IPS DF 4.7 (cell line): ENCODE results near the gene ABCB6.

Source experiments
- DNase-seq: peaks from one replicate; pipeline ENCODE4 v3.0.0-alpha.2; 2013; ENCODE audit warnings: low spot score; ENCODE audit errors: extremely low read depth

Gene ABCB6

DNA sequence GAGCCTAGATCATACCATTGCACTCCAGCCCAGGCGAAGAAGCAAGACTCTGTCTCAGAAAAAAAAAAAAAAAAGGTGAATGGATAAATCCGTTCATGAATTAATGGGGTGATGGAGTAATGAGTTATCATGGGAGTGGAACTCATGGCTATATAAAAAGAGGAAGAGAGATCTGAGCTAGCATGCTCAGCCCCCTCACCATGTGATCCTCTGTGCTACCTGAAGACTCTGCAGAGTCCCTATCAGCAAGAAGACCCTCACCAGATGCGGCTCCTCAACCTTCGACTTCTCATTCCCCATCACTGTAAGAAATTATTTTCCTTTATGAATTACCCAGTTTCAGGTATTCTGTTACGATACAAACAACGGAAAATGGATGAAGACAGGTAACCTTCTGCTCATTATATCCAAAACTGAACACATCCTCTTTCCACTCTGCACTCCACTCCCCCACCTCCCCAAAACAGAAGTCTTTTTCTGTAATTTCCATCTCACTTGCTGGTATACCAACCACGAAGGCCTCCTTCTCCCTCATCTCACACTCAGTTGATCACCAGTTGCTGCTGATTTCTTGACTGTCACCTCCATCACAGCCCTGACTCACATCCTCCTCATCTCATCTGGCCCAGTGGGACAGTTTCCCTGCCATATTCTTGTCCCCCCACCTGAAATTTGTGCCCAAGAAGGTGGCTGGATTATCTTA is 31.9 kb downstream of the ABCB6 start:
- no peak for DNase-seq

DNA sequence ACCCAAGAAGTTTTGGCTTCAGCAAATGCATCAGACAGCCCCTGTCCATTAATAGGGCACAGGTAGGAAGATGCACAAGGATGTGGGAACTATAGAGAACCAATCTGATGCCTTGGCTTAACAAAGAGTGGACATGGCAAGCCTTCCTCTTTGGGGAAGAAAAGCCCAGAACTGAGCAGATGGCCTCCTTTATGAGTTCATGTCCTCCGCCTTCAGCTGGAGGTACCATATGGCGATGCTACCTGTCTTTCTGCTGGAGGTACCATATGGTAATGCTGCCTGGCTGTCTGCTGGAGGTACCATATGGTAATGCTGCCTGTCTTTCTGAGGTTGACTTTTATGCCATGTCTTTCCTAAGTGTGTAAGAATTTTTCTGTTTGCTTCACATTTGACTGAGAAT is 34.6 kb downstream of the ABCB6 start:
- no peak for DNase-seq

DNA sequence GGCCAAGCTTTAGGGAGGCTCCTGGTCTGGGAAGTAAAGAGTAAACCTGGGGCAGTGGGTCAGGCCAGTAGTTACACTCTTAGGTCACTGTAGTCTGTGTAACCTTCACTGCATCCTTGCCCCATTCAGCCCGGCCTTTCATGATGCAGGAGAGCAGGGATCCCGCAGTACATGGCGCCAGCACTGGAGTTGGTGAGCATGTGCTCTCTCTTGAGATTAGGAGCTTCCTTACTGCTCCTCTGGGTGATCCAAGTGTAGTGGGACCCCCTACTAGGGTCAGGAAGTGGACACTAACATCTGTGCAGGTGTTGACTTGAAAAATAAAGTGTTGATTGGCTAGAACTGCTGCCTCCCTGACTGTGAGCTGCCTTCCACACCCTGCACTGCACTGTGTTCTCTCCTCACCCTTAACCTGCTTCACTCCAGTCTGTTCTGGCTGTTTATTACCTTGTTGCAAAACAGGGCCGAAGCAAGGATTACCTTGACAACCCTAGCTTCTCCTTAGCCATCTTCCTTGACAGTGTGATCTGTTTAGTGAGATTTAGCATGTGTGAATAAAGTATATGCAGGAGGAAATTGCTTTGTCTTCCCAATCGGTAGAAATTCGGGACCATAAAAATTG is 35.5 kb downstream of the ABCB6 start:
- no peak for DNase-seq

DNA sequence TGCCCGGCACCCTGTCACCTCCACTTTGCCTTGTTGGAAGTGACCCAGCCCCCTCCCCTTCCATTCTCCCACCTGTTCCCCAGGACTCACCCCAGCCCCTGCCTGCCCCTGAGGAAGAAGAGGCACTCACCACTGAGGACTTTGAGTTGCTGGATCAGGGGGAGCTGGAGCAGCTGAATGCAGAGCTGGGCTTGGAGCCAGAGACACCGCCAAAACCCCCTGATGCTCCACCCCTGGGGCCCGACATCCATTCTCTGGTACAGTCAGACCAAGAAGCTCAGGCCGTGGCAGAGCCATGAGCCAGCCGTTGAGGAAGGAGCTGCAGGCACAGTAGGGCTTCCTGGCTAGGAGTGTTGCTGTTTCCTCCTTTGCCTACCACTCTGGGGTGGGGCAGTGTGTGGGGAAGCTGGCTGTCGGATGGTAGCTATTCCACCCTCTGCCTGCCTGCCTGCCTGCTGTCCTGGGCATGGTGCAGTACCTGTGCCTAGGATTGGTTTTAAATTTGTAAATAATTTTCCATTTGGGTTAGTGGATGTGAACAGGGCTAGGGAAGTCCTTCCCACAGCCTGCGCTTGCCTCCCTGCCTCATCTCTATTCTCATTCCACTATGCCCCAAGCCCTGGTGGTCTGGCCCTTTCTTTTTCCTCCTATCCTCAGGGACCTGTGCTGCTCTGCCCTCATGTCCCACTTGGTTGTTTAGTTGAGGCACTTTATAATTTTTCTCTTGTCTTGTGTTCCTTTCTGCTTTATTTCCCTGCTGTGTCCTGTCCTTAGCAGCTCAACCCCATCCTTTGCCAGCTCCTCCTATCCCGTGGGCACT is 36.2 kb downstream of the ABCB6 start:
- no peak for DNase-seq

DNA sequence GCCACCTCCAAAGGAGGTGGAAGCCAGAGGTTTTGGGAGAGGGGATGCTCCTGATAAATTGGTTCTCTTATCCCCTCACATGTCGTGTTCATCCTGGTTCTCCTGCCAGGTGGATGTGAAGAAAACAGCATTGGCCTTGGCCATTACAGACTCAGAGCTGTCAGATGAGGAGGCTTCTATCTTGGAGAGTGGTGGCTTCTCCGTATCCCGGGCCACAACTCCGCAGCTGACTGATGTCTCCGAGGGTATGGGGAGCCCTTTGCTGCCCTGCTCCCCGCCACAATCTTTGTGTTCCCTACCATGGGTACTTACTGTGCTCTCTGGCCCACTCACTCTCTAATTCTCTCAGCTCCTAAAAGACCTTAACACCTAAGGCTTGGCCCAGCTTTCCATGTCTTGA is 37.2 kb downstream of the ABCB6 start:
- DNase-seq = no peak

DNA sequence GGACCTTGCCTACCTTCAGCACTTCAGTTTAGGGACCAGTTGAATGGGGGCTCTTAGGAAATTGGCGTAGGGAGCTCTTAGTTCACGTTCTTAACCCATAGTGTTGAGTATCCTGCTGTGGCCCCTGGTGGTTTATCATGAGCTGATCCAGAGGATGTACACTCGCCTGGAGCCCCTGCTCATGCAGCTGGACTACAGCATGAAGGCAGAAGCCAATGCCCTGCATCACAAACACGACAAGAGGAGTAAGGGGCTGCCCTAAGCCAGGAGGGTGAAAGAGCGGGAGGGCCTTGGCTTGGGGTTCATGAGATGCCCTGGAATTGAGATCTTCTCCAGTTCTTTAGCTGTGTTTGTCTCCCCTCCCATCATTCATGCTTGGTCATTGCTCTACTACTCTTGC is 37.8 kb downstream of the ABCB6 start:
- no peak for DNase-seq

DNA sequence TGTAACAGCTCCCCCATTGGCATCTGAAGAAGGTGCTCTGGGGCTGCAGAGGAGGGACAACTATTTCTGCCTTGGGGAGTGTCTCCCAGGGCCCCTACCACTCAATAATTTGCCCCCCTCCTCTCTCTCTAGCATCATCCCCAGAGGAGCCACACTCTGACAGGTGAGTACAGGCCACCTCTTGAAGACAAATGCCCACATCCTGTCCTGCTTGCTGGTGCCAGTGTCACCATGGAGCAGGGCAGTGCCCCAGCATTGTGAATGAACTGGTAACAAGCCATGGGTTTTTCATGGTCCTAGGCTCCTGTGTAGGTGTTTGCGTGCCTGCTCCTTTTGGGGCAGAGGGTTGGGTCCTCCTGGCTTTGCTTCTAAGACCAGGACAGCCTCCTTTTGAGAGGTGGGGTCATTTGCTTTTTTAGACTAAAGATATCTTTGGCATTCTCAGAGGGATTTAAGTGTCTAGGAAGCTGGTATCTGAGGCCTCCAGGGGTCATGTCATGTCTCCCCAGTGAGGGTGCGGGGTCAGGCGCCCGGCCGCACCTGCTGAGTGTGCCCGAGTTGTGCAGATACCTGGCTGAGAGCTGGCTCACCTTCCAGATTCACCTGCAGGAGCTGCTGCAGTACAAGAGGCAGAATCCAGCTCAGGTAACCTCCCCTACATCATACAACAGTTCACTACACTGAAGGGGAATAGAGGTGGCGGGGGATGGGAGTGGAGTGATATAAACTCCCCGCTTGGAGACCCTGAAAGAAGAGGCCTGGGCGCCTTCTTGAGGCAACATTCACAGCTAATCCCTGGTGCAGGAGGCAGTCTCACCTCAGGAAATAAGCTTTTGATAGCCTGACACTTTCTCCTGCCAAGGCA is 38.9 kb downstream of the ABCB6 start:
- DNase-seq = no peak

DNA sequence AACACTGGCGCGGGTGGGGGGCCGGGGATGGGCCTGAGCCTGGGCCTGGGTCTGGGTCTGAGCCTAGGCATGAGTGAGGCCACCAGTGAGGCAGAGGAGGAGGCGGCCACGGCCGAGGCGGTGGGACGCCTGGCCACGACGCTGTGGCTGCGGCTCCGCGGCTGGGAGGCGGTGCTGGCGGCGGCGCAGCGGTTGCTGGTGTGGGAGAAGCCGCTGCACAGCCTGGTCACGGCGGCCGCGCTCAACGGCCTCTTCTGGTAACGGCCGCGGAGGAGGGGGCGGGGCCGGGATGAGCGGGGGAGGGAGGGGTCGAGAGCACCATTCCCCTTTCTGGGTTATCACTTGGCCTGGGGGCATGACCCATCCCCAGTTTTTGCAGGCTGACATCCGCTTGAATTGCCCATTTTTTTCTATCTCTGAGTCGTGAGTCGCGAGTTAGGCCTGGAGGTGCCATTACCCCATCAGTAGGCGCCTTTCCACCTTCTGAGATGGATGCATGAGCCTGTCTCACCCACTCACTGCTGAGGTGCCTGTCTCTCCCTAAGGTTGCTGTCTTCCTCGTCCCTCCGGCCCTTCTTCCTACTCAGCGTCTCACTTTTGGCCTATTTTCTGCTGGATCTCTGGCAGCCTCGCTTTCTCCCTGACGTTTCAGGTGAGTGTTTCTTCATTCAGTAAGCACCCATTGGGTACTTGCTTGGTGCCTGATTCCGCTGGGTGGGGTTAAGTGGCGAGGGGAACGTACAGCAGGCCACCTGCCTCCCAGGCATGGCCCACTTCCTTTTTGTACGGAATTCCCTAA is 40.2 kb downstream of the ABCB6 start:
- DNase-seq = no peak

DNA sequence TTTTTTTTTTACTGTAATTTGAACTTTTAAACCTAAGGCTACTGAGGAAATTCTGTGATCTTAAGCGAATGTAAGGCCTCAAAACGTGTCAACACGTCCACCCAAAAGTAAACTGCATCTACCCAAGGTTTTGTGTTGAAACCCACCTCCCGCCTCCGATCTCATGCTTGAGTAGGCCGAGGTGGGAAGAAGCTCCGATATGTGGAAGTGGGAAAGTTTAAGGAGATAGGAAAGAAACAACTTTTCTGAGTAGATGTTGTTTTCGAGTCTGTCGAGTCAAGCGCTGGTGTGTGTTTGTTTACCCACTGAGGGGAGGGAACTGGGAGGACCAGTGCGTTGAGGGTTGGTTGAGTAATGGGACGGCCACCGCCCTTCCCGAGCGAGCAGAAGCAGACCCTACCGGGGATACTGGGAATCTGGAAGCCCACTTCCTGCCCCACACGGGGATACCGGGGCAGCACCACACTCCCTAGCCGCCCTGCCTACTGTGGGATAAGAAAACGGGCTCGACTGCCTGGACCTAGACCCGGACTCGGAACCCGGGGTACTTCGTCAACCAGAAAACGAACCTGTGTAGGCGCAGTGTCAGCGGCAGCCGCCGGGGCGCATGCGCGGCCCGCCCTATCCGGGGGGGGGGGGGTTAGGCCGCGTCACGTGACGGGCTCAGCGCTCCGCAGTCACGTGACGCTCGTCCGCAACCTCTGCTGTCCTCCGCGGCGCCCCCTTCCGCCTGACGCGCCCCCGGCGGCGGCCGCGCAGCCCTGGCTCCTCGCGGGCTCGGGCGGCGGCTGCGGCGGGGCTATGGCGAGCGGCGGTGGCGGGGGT is 41.0 kb downstream of the ABCB6 start, which contains the start of gene RETREG2:
Gene RETREG2, plus strand, starts transcription at position 724 of the 825 bp plus-strand sequence. Its CDS starts 78 bp downstream, at position 802.
- no peak for DNase-seq

DNA sequence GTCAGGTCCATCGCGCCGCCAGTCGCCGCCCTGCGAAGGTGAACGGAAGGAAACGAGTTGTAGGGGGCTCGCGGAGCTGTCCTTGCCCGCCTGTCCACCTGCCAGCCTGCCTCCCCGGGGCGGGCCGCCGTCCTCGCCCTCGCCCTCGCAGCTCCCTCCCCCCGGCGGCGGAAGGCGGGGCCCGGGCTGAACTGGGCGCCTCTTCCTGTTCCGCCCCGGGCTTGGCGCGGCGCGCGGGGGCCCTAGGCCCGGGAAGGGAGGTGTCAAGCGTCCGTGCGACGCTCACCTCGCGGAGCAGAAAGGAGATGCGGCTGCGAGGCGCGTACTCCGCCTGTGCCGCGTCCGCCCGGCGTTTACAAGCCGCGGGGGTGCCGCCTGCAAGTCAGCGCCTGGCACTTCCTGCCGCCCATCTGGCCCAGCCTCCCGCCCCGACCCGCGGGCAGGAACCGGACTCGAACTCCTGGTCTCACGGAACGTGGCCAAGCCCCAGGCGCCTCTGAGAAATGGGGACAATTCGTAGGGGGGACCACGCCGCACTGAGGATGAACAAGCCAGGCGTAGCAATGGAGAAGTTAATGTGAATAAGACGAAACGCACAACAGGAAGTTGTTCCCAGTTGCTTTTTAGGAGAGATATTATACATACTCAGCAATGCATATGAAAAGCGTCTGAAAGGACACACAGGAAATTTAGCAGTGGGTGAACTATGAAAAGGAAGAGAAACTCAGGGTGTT is 41.8 kb downstream of the ABCB6 start, which contains the start of gene CNPPD1:
Gene CNPPD1, minus strand, starts transcription at position 108 of the 734 bp plus-strand sequence. Its CDS starts 97 bp downstream, at position 11.
- DNase-seq = no peak

DNA sequence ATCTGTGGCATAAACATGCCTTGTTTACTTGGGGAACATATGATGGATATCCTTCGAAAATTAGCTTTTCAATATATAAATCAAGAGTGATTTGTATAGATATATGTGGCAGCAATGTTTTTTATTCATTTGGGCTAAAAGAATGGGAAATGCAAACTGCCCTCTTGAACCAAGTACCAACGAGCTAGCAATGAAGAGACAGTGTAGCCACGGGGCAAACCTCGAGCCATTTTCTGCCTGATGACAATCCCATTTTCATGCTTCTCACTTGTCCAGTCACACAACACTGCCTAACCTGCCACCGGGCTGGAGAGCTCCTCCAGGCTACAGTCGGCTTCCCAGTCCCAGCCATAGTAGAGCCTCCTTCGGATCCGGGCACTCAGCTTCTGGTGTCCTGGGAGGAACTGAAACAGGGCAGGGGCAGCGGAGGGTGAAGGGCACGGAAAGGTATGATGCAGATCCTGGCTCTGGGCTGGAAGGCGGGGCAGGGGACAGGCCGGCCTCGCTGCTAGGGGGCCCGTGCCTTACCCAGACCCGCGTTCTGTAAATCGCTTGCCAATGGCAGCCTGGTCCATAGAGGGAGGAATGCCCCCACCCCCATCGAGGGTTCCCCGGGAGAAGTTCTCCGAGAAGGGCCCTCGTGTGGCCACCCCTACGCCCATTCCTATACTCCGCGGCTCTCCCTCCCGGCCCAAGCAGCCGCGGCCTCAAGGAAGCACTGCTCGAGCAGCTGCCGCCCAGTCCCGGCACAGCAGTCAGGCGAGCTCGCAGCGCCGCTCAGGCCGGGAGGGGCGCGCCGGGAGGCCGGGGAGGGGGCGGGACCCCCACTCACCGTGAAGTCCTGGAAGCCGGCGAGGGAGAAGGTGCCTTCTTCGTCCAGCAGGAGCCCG is 42.6 kb downstream of the ABCB6 start:
- no peak for DNase-seq

DNA sequence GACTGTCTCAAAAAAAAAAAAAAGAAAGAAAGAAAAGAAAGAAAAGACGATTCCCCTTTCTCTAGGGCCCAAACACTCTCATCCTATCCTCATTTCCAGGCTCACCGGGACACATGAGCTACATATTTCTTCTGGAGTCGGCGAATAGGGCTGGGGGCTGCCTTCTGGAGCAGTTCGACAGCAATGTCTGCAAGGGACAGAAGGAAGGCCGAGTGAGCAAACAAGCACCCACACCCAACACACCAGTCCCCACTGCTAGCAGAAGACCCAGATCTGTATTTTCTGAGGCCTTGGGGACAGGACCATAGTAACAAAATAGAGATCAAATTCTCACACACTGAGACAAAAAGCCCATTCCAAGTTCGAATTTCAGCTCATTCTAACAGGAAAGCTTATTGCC is 43.3 kb downstream of the ABCB6 start:
- DNase-seq = no peak

DNA sequence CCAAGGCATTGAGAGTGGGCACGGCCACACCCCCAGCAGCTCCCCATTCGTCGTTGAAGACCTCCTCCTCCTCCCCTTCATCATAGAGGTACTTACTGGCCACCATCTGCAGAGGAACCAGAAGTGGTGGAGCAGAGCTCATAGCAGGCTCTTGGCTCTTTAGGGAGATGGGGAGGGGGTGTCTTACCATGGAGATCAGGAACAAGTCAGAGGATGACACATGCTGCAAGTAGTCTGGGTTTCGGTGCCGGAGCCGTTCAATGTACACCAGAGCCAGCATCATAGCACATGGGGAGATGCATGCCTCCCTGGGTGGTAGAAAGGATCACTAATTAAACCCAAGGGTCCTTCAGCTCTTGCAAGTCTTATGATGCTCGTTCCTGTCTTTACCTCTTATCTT is 44.0 kb downstream of the ABCB6 start:
- DNase-seq = no peak

DNA sequence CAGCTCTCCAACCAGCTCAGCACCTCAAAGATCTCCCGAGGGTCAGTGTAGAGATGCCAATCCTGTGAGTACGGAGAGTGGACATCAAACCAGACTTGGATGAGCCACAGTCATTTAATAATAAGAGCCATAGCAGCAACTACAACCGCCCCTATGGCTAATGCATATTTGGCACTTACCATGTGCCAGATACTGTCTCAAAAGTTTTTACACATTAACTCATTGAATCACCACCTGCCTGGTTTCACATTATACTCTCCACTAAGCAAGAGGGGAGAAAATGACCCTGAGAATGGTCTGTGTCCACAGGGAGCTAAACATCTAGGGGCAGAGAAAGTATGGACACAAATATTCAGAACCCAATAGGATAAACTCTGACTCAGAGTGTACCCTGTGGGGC is 44.6 kb downstream of the ABCB6 start:
- DNase-seq = no peak

DNA sequence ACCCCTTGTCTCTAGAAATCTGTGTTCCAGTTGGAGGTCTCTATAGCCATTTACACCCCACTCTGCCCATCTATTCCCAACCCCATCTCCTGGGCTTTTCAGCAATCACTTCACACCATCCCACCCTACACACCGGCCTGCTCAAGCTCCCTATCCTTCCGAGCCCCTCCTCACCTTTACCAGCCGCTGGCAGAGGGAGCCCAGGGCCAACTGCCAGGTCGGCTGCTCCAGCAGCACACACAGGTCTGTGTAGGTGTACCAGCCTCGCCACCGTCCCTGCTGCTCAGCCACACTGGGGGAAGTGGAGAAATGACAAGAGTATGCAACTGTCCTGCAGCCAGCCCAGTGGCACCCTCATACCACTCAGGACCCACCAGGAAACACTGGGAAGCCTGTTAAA is 45.6 kb downstream of the ABCB6 start:
- DNase-seq = no peak

DNA sequence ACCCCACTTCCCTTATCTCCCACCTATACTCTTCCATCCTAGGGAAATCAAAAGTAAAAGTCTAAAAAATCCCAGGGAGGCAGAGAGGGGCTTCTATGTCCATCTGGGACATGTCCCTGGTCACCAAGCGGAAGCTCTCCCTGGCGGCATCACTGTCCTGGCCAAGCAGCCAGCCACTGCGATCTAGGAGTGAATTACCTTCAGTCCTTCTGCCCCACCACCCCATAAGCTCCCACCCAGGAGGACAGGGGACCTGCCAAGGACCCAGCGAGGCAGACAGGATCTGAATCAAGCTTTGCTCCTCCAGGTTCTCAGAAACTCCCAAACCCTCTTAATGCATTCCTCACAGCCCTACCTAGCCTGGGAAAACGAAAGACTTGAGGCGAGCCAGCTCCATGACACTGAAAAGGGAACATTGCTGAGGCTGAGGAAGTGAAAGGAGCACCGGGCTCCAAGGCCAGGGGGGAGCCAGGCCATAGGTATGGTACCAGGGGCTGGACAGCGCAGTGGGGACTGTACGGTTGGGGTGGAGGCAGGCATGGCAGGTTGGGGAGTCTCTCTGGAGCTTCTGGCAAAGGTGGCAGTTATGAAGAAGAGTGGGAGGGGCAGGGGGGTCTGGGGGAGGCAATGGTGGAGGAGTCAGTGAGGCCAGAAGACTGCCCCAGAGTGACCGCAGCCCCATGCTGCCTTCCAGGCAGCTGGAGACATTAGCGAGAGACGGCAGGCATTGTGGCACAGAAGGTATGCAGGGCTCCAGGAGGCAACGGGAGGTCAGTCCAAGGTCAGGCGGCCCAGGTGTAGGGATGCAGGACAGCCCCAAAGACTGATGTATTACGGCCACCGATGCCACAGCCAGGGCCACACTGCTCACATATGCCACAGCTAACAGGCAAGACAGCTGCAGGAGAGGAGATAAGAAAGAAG is 46.3 kb downstream of the ABCB6 start:
- no peak for DNase-seq

DNA sequence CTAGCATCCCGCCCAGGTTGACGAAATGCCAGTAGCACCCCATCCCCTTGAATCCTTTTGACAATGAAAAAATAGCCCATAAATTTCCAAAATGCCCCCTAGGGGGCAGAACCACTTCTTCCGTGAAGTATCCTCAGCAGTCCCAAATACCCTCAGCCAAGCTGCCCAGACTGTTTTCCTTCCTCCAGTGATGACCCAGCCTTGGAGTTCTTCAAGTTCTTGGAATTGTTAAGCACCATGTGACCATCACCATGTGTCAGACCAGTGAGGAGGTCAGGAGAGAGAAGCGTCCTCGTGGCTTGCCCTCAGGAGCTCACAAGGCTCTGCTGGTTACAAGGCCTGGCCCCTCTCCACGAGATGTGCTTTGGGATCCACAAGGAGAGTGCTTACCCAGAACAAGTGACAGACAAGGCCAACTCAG is 47.5 kb downstream of the ABCB6 start:
- DNase-seq = no peak
